K562 (cell line): ENCODE measurements around the gene SEMA3C. TPM values are rescaled to one million over a fixed set of nuclear protein-coding genes. Genes with fewer than 3 reads are reported as not detected.

Experiments
- PTTG1 ChIP-seq: fragments of 450-650 bp; IDR thresholded peaks from 2 replicates; pipeline ENCODE4 v1.6.1; 2016; ENCODE audit warnings: low read depth, mild to moderate bottlenecking, missing genetic modification characterization, missing compliant biosample characterization
- TEAD1 ChIP-seq, 2 experiments: fragments of 450-650 bp in 1 of 2; sonication (generic) in 1 of 2; formaldehyde crosslinking; IDR thresholded peaks; 2 replicates each; pipeline versions ENCODE4 v1.4.0 to v1.8.0; 2020 to 2022; ENCODE audit warnings: mild to moderate bottlenecking in 2 of 2, missing genetic modification reagents in 1 of 2
- polyA plus RNA-seq, 8 experiments: library from polyadenylated mRNA; depleted of rRNA in 4 of 8; stranded (reverse) in 5 of 8; unstranded in 3 of 8; fragments of >200 nt; fragmentation: Nextera tagmentation in 2 of 8; fragmentation: Illumina TruSeq in 1 of 8; extraction: Ambion mirVana in 2 of 8; extraction: Trizol in 1 of 8; gene quantifications; 2 replicates each; pipeline versions ENCODE4 v1.2.1 to v1.2.3, GENCODE V29; 2011 to 2014; ENCODE audit warnings: inconsistent platforms in 1 of 8, missing spikeins in 1 of 8
- total RNA-seq, 7 experiments: library from RNA; depleted of rRNA in 6 of 7; stranded (reverse); fragments of >200 nt in 6 of 7; fragmentation: Illumina TruSeq in 2 of 7; extraction: Trizol in 2 of 7; gene quantifications; 2 replicates each; pipeline versions ENCODE4 v1.2.1 to v1.2.3, GENCODE V29; 2011 to 2021; ENCODE audit warnings: low replicate concordance in 1 of 7
- TF ChIP-seq, protein P1 (sequence below), 2 experiments: fragments of 450-650 bp; IDR thresholded peaks; 2 replicates each; pipeline ENCODE4 v1.6.1; 2016; ENCODE audit warnings: mild to moderate bottlenecking in 2 of 2, borderline replicate concordance in 1 of 2, low read depth in 1 of 2, moderate library complexity in 1 of 2

SEMA3C gene
- total and polyA plus RNA-seq, 9 of the 15 experiments (the other 6 are each of a cell fraction or from before 2014, with no cell fraction given) = 0.04 to 0.36 (median 0.12) TPM; not detected in 3

DNA sequence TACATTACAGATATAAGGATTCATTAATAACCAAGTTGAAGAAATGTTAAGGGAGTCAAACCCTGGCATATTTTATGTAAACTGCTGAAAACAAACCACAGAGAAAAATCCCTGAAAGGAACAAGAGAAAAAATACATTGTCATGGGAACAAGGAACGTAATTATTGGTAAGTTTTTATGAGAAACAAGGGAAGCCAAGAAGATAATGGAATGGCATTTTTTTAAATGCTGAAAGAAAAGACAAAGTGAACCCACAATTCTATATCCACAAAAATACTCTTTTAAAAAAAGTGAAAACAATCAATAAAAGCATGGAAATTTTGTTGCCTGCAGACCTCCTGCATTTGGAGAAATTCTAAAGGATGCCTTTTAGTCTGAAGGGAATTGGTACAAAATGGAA lies 144.0 kb downstream of the SEMA3C start (continued):
- TF ChIP-seq, protein P1, sequence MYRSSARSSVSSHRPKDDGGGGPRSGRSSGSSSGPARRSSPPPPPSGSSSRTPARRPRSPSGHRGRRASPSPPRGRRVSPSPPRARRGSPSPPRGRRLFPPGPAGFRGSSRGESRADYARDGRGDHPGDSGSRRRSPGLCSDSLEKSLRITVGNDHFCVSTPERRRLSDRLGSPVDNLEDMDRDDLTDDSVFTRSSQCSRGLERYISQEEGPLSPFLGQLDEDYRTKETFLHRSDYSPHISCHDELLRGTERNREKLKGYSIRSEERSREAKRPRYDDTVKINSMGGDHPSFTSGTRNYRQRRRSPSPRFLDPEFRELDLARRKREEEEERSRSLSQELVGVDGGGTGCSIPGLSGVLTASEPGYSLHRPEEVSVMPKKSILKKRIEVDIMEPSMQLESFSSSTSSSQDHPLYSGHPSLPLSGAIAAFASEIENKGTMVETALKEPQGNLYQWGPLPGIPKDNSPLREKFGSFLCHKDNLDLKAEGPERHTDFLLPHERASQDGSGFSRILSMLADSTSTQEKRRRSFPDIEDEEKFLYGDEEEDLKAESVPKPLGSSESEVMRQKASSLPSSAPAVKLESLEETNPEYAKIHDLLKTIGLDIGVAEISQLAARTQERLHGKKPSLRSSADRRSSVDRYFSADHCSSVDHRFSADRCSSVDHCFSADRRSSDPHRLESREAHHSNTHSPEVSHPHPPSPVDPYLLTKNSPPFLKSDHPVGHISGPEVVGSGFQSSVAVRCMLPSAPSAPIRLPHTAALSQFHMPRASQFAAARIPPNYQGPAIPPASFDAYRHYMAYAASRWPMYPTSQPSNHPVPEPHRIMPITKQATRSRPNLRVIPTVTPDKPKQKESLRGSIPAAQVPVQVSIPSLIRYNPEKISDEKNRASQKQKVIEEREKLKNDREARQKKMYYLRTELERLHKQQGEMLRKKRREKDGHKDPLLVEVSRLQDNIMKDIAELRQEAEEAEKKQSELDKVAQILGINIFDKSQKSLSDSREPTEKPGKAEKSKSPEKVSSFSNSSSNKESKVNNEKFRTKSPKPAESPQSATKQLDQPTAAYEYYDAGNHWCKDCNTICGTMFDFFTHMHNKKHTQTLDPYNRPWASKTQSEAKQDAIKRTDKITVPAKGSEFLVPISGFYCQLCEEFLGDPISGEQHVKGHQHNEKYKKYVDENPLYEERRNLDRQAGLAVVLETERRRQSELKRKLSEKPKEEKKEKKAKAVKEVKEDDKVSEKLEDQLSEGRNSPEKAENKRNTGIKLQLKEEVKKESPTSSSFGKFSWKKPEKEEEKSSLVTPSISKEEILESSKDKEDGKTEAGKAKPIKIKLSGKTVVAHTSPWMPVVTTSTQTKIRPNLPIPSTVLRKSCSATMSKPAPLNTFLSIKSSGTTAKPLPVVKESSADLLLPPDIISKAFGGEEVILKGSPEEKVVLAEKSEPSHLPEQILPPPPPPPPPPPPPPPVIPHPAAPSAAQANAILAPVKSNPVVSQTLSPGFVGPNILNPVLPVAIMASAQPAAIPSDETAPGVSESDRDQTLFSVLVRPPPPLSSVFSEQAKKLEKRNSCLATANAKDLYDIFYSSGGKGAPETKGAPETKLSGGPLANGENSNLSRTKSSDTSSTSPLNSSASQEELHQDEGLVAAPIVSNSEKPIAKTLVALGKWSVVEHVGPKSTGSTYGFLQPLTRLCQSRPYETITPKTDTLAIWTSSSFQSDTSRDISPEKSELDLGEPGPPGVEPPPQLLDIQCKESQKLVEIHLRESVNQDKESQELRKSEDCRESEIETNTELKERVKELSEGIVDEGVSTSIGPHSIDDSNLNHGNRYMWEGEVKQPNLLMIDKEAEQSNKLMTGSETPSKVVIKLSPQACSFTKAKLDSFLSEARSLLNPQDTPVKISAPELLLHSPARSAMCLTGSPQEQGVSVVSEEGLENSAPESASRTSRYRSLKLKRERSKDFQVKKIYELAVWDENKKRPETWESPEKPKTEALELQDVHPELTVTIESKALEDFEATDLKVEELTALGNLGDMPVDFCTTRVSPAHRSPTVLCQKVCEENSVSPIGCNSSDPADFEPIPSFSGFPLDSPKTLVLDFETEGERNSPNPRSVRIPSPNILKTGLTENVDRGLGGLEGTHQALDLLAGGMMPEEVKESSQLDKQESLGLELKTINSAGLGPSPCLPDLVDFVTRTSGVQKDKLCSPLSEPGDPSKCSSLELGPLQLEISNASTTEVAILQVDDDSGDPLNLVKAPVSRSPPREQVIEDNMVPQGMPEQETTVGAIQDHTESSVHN (IDR thresholded peaks at IDR 0.05; ENCODE audit: borderline replicate concordance in 1 of 2, low read depth in 1 of 2) = no peak
- TF ChIP-seq PTTG1 (tag) = no peak
- no peak for TF ChIP-seq TEAD1 (CRISPR knock-in tag; IDR thresholded peaks at IDR 0.05)
